SK-N-SH (cell line): ENCODE data around the gene PTPN9. TPM values are rescaled to one million over a fixed set of nuclear protein-coding genes. Genes with fewer than 3 reads are reported as not detected.

Source experiments
- CTCF ChIA-PET: fragments of 300-600, 350-600 bp; formaldehyde crosslinking; extraction: SDS; loops from one replicate; lab custom pipeline; 2021; lab: Yijun Ruan, JAX
- POLR2A ChIA-PET: fragments of 350-600 bp; sonication (Branson Sonifier 250); formaldehyde crosslinking; extraction: SDS; loops from one replicate; lab custom pipeline; 2020; ENCODE audit warnings: antibody characterized with exemption, inconsistent platforms; lab: Yijun Ruan, JAX
- DNase-seq: peaks from one replicate; pipeline ENCODE4 v3.0.0; 2012
- H2AFZ ChIP-seq: fragments of 200-600 bp; sonication (generic); 2 replicates; pipeline ENCODE4 v1.8.1; 2016; ENCODE audit warnings: antibody characterized with exemption, mild to moderate bottlenecking, low read depth
- H3F3A ChIP-seq: fragments of 200-600 bp; sonication (generic); replicated peaks from 2 replicates; pipeline ENCODE3; 2016; ENCODE audit warnings: antibody characterized with exemption, mild to moderate bottlenecking; ENCODE audit not compliant: insufficient read depth
- H3K27ac ChIP-seq, 2 experiments: fragments of 200-500 bp in 1 of 2; fragments of 200-600 bp in 1 of 2; sonication (Bioruptor generic) in 1 of 2; sonication (generic), shearing (Covaris generic) in 1 of 2; 2 replicates each; pipeline versions ENCODE4 v1.5.1 to v1.6.1; 2014 to 2016; ENCODE audit warnings: low read depth in 2 of 2, inconsistent platforms in 1 of 2, low read length in 1 of 2, mild to moderate bottlenecking in 1 of 2, mixed read lengths in 1 of 2
- H3K27me3 ChIP-seq: fragments of 200-600 bp; sonication (generic), shearing (Covaris generic); 2 replicates; pipeline ENCODE4 v1.6.1; 2016; ENCODE audit warnings: mixed run types; ENCODE audit not compliant: insufficient read depth
- H3K36me3 ChIP-seq, 2 experiments: fragments of 200-500 bp in 1 of 2; fragments of 200-600 bp in 1 of 2; sonication (Bioruptor generic) in 1 of 2; sonication (generic) in 1 of 2; replicated peaks in 1 of 2; 2 replicates each; pipeline versions ENCODE3 to v1.5.1; 2014 to 2016; ENCODE audit warnings: low read length in 1 of 2, mild to moderate bottlenecking in 1 of 2; ENCODE audit not compliant: insufficient read depth in 2 of 2, control insufficient read depth in 1 of 2
- H3K4me1 ChIP-seq, 2 experiments: fragments of 200-500 bp in 1 of 2; fragments of 200-600 bp in 1 of 2; sonication (Bioruptor generic) in 1 of 2; sonication (generic), shearing (Covaris generic) in 1 of 2; 2 replicates each; pipeline versions ENCODE4 v1.5.1 to v1.6.1; 2014 to 2016; ENCODE audit warnings: low read depth in 1 of 2, low read length in 1 of 2, mixed run types in 1 of 2; ENCODE audit not compliant: insufficient read depth in 2 of 2, control insufficient read depth in 1 of 2
- H3K4me2 ChIP-seq: fragments of 200-600 bp; sonication (generic), shearing (Covaris generic); 2 replicates; pipeline ENCODE4 v1.6.1; 2017; ENCODE audit warnings: mixed run types
- H3K4me3 ChIP-seq, 2 experiments: fragments of 200-500 bp in 1 of 2; fragments of 200-600 bp in 1 of 2; sonication (Bioruptor generic) in 1 of 2; sonication (generic), shearing (Covaris generic) in 1 of 2; 2 replicates each; pipeline versions ENCODE4 v1.5.1 to v1.8.1; 2014 to 2016; ENCODE audit warnings: low read depth in 2 of 2, inconsistent platforms in 1 of 2, low read length in 1 of 2, mild to moderate bottlenecking in 1 of 2, mixed read lengths in 1 of 2, moderate library complexity in 1 of 2
- H3K79me2 ChIP-seq: fragments of 200-600 bp; sonication (generic); 2 replicates; pipeline ENCODE4 v1.8.1; 2017; ENCODE audit warnings: mild to moderate bottlenecking; ENCODE audit not compliant: insufficient read depth
- H3K9ac ChIP-seq: fragments of 200-600 bp; sonication (generic); 2 replicates; pipeline ENCODE4 v1.6.1; 2017; ENCODE audit warnings: mixed run types
- H3K9me2 ChIP-seq: fragments of 200-600 bp; sonication (generic); 2 replicates; pipeline ENCODE4 v1.6.1; 2017; ENCODE audit warnings: mixed run types
- H3K9me3 ChIP-seq: fragments of 200-600 bp; sonication (generic); 2 replicates; pipeline ENCODE4 v1.6.1; 2017; ENCODE audit warnings: mixed run types, mild to moderate bottlenecking, moderate library complexity
- H4K20me1 ChIP-seq: fragments of 200-600 bp; sonication (generic); 2 replicates; pipeline ENCODE4 v1.6.1; 2017; ENCODE audit warnings: mild to moderate bottlenecking, mixed run types; ENCODE audit not compliant: insufficient read depth
- GATA2 ChIP-seq: sonication (generic); formaldehyde crosslinking; IDR thresholded peaks from 2 replicates; pipeline ENCODE4 v1.5.0; 2020; ENCODE audit warnings: mild to moderate bottlenecking, missing genetic modification reagents
- MEF2A ChIP-seq: IDR thresholded peaks from 2 replicates; pipeline ENCODE4 v1.4.0; 2012; ENCODE audit warnings: low read depth, borderline replicate concordance
- MXI1 ChIP-seq: IDR thresholded peaks from 2 replicates; pipeline ENCODE4 v1.6.1; 2012; ENCODE audit warnings: mild to moderate bottlenecking, low read depth, low read length, improper control_type of control experiment
- NFIC ChIP-seq: IDR thresholded peaks from 2 replicates; pipeline ENCODE4 v1.4.0; 2012; ENCODE audit warnings: borderline replicate concordance
- NRF1 ChIP-seq: IDR thresholded peaks from 2 replicates; pipeline ENCODE4 v1.6.1; 2012; ENCODE audit warnings: low read depth, mild to moderate bottlenecking, low read length
- RCOR1 ChIP-seq: fragments of 150-350 bp; IDR thresholded peaks from 2 replicates; pipeline ENCODE4 v1.6.1; 2017; ENCODE audit warnings: antibody characterized with exemption, low read length
- TAF1 ChIP-seq: IDR thresholded peaks from 2 replicates; pipeline ENCODE4 v1.6.1; 2012; ENCODE audit warnings: low read depth, mild to moderate bottlenecking, low read length, moderate library complexity, borderline replicate concordance
- WGBS: methylation state at CpG from one replicate; pipeline ENCODE4 v1.1.6; 2017; ENCODE audit warnings: low lambda C conversion rate; 5-methylcytosine and 5-hydroxymethylcytosine counted together
- polyA plus RNA-seq, 3 experiments: library from polyadenylated mRNA; depleted of rRNA; stranded (reverse); fragments of >200 nt; gene quantifications; 2 replicates each; pipeline ENCODE4 v1.2.3, GENCODE V29; 2012
- TF ChIP-seq, protein P1 (sequence below): IDR thresholded peaks from 2 replicates; pipeline ENCODE4 v1.6.1; 2012; ENCODE audit warnings: mild to moderate bottlenecking, low read depth, low read length, moderate library complexity
- TF ChIP-seq, protein P2 (sequence below): fragments of 200-600 bp; sonication (generic); IDR thresholded peaks from 2 replicates; pipeline ENCODE4 v1.6.1; 2017; ENCODE audit warnings: antibody characterized with exemption, mild to moderate bottlenecking, moderate library complexity

The PTPN9 gene
- polyA plus RNA-seq (2012; rRNA removed), result 25.9 and 41.1 TPM in 2 replicates
- 27.1 and 31.8 TPM in 2 replicates for polyA plus RNA-seq (2012; cell fraction: cytosol; rRNA removed)
- 13.9 and 23.8 TPM in 2 replicates for polyA plus RNA-seq (2012; cell fraction: nucleus; rRNA removed)

DNA sequence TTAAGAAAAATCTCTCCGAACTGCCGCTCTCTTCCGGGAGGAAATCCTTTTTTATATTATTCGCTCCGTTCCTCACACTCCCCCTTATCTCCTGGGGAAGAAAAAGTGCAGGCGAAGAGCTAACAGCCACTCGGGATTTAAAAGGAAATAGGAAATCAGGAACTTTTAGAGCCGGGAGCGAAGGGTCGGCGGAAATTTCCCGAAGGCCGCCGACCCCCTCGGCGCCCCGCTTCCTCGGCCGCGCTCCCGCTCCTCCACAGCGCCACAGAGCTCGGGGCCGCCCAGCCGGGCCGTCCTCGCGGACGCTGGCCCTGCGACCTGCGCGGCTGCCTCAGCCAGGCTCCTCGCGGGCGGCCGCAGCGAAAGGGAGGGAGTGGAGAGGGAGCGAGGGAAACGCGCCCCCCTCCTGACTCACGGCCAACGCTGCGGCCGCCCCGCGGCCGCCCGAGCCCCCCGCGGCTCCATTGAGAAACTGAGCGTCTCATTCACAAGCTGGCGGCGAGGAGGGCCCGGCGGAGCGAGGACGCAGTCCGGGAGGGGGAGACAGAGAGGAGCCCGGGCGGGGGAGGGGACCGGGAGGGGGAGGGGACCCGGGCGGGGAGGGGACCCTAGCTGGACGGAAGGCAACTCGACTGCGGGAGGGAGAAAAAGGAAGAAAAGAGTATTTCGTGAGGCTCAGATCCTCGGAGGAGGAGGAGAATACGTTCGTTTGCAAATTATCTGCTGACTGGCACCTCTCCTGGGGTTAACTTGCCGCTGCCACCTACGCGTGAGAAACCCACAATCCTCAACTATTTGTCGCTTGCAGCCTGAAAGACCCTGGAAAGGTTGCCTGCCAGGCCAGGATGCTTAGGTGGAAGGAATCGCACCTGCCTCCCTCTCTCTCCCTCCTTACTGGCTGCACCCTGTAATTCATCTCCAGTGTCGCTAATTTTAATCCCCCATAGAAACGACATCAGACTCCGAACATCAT is at the start of gene PTPN9:
Gene PTPN9 (minus strand): TSS at position 368 of the 973 bp plus-strand sequence. CDS start 539 bp downstream, outside the sequence.
- TF ChIP-seq RCOR1 (no peak), TAF1 (peak; percentile 58; the same call in 1 of the 2 replicates), MEF2A (no peak), NRF1 (0 out of 2 replicates have a peak, but pooled peaks have one; percentile 18), MXI1 (peak; percentile 50; the same call in 1 of the 2 replicates), NFIC (0 out of 2 replicates have a peak, but pooled peaks have one; percentile 32), GATA2 (CRISPR knock-in tag) (no peak)
- TF ChIP-seq, protein P1, sequence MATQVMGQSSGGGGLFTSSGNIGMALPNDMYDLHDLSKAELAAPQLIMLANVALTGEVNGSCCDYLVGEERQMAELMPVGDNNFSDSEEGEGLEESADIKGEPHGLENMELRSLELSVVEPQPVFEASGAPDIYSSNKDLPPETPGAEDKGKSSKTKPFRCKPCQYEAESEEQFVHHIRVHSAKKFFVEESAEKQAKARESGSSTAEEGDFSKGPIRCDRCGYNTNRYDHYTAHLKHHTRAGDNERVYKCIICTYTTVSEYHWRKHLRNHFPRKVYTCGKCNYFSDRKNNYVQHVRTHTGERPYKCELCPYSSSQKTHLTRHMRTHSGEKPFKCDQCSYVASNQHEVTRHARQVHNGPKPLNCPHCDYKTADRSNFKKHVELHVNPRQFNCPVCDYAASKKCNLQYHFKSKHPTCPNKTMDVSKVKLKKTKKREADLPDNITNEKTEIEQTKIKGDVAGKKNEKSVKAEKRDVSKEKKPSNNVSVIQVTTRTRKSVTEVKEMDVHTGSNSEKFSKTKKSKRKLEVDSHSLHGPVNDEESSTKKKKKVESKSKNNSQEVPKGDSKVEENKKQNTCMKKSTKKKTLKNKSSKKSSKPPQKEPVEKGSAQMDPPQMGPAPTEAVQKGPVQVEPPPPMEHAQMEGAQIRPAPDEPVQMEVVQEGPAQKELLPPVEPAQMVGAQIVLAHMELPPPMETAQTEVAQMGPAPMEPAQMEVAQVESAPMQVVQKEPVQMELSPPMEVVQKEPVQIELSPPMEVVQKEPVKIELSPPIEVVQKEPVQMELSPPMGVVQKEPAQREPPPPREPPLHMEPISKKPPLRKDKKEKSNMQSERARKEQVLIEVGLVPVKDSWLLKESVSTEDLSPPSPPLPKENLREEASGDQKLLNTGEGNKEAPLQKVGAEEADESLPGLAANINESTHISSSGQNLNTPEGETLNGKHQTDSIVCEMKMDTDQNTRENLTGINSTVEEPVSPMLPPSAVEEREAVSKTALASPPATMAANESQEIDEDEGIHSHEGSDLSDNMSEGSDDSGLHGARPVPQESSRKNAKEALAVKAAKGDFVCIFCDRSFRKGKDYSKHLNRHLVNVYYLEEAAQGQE, result 0 out of 2 replicates have a peak, but pooled peaks have one; percentile 25
- TF ChIP-seq, protein P2, sequence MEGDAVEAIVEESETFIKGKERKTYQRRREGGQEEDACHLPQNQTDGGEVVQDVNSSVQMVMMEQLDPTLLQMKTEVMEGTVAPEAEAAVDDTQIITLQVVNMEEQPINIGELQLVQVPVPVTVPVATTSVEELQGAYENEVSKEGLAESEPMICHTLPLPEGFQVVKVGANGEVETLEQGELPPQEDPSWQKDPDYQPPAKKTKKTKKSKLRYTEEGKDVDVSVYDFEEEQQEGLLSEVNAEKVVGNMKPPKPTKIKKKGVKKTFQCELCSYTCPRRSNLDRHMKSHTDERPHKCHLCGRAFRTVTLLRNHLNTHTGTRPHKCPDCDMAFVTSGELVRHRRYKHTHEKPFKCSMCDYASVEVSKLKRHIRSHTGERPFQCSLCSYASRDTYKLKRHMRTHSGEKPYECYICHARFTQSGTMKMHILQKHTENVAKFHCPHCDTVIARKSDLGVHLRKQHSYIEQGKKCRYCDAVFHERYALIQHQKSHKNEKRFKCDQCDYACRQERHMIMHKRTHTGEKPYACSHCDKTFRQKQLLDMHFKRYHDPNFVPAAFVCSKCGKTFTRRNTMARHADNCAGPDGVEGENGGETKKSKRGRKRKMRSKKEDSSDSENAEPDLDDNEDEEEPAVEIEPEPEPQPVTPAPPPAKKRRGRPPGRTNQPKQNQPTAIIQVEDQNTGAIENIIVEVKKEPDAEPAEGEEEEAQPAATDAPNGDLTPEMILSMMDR, result peak; percentile 41
- WGBS, result 12% methylated on average over 40 of the region's 78 CpGs
- H3K4me3 ChIP-seq, result peak within 1 kb of the TSS; percentile 76 to 92
- H3K4me1 ChIP-seq, result peaks cover 0 to 4% of the 10 kb centered on the region in 2 experiments; a peak in 2 of 4 replicates
- peaks cover 18% of the 10 kb centered on the region for H4K20me1 ChIP-seq
- peak; percentile 93 for DNase-seq
- peak within 1 kb of the TSS; percentile 71 for H3K4me2 ChIP-seq
- H3F3A ChIP-seq, result peaks cover 15% of the 10 kb centered on the region
- no peaks in the 10 kb centered on the region for H3K9me2 ChIP-seq
- peaks cover 45% of the 10 kb centered on the region for H3K79me2 ChIP-seq
- peaks cover 0 to 3% of the 10 kb centered on the region in 2 experiments for H3K36me3 ChIP-seq
- CTCF ChIA-PET, result interaction anchor here (0.5 to 3.1 kb wide), 11 partner anchors 10 to 214 kb away, joined by 3 to 11 read pairs (median 4); partner anchors contain the start of genes IMP3, MAN2C1 and SNX33
- POLR2A ChIA-PET, result interaction anchor here (0.6 to 1.1 kb wide), 4 partner anchors 11 to 68 kb away, joined by 3 to 5 read pairs (median 4); partner anchors contain the start of genes IMP3 and SNX33
- H3K27me3 ChIP-seq, result no peaks in the 10 kb centered on the region
- H3K9me3 ChIP-seq, result no peaks in the 10 kb centered on the region
- peak within 1 kb of the TSS; percentile 80 to 84 for H3K27ac ChIP-seq
- H3K9ac ChIP-seq, result peak within 1 kb of the TSS; percentile 99
- H2AFZ ChIP-seq, result peak within 1 kb of the TSS; percentile 89; the same call in 1 of the 2 replicates
